Neutrophil (primary cell): ENCODE measurements around the gene VAMP8.

Experiments used
- H3K27ac ChIP-seq: fragments of 200-600 bp; sonication (generic); 2 replicates; pipeline ENCODE4 v1.5.1; 2016; ENCODE audit warnings: mild to moderate bottlenecking, moderate library complexity
- H3K27me3 ChIP-seq: fragments of 200-600 bp; sonication (generic); 2 replicates; pipeline ENCODE4 v1.6.0; 2016; ENCODE audit warnings: mild to moderate bottlenecking
- H3K36me3 ChIP-seq: fragments of 200-600 bp; sonication (generic); 2 replicates; pipeline ENCODE4 v1.5.1; 2017
- H3K4me1 ChIP-seq, 2 experiments: fragments of 200-600 bp in 1 of 2; sonication (generic) in 1 of 2; 1 replicate in 1 of 2; 2 replicates in 1 of 2; pipeline versions ENCODE4 v1.5.1 to v1.6.1; 2013 to 2016; ENCODE audit warnings: low read depth in 1 of 2, low read length in 1 of 2, mild to moderate bottlenecking in 1 of 2, moderate library complexity in 1 of 2; ENCODE audit not compliant: control insufficient read depth in 1 of 2, insufficient read depth in 1 of 2
- H3K4me3 ChIP-seq, 2 experiments: fragments of 200-600 bp in 1 of 2; sonication (generic) in 1 of 2; 1 replicate in 1 of 2; 2 replicates in 1 of 2; pipeline ENCODE4 v1.5.1; 2013 to 2016; ENCODE audit warnings: low read depth in 1 of 2, low read length in 1 of 2, mild to moderate bottlenecking in 1 of 2, moderate library complexity in 1 of 2
- H3K9me3 ChIP-seq: fragments of 200-600 bp; sonication (generic); 2 replicates; pipeline ENCODE4 v1.5.1; 2016
- TF ChIP-seq, protein P1 (sequence below): fragments of 200-600 bp; sonication (generic); IDR thresholded peaks from 2 replicates; pipeline ENCODE4 v1.5.1; 2016; ENCODE audit warnings: antibody characterized with exemption

VAMP8 gene

GRCh38 chr2:85585781-85586105 is 8.4 kb downstream of the VAMP8 start:
- H3K4me3 ChIP-seq = peak overlapping the region in 1 of 2 experiments; percentile 72
- H3K36me3 ChIP-seq = no peaks in the 10 kb centered on the region
- peaks cover 60 to 73% of the 10 kb centered on the region in 2 experiments for H3K4me1 ChIP-seq
- no peaks in the 10 kb centered on the region for H3K9me3 ChIP-seq
- peak overlapping the region; percentile 79 for H3K27ac ChIP-seq
- TF ChIP-seq, protein P1, sequence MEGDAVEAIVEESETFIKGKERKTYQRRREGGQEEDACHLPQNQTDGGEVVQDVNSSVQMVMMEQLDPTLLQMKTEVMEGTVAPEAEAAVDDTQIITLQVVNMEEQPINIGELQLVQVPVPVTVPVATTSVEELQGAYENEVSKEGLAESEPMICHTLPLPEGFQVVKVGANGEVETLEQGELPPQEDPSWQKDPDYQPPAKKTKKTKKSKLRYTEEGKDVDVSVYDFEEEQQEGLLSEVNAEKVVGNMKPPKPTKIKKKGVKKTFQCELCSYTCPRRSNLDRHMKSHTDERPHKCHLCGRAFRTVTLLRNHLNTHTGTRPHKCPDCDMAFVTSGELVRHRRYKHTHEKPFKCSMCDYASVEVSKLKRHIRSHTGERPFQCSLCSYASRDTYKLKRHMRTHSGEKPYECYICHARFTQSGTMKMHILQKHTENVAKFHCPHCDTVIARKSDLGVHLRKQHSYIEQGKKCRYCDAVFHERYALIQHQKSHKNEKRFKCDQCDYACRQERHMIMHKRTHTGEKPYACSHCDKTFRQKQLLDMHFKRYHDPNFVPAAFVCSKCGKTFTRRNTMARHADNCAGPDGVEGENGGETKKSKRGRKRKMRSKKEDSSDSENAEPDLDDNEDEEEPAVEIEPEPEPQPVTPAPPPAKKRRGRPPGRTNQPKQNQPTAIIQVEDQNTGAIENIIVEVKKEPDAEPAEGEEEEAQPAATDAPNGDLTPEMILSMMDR = no peak
- H3K27me3 ChIP-seq = no peaks in the 10 kb centered on the region

- TF ChIP-seq, protein P1 = no peak
- no peaks in the 10 kb centered on the region for H3K9me3 ChIP-seq
- peak overlapping the region; percentile 79 for H3K27ac ChIP-seq
- H3K4me3 ChIP-seq = peak overlapping the region; percentile 6 to 8
- peaks cover 71 to 83% of the 10 kb centered on the region in 2 experiments for H3K4me1 ChIP-seq
- H3K36me3 ChIP-seq = no peaks in the 10 kb centered on the region
- H3K27me3 ChIP-seq = no peaks in the 10 kb centered on the region
Measured at GRCh38 chr2:85588236-85588635, 10.8 kb downstream of the VAMP8 start.

DNA sequence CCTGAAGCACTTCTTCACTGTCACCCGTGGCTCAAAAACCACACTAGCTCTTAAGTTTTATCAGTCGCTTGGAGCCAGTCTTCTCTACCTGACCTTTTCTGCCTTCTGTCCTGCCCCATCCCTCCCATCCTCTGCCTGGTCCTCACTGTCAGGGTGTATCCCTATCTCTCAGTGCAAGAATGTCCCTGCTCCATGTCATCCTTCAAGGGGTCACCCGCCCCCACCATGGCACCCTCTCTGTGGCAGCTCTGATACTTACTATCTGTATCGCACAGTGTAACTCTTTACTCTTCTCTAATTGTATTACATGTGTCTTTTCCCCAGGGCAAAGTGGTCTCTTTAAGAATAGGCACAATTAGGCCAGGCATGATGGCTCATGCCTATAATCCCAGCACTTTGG is 11.3 kb downstream of the VAMP8 start:
- Histone ChIP-seq H3K4me3 (no peak overlapping the region), H3K36me3 (no peaks in the 10 kb centered on the region), H3K27ac (peak overlapping the region; percentile 79), H3K4me1 (peaks cover 70 to 81% of the 10 kb centered on the region in 2 experiments), H3K9me3 (no peaks in the 10 kb centered on the region), H3K27me3 (no peaks in the 10 kb centered on the region)
- TF ChIP-seq, protein P1 = no peak

GRCh38 chr2:85589181-85589580 is 11.8 kb downstream of the VAMP8 start:
- TF ChIP-seq, protein P1 = no peak
- peaks cover 67 to 81% of the 10 kb centered on the region in 2 experiments for H3K4me1 ChIP-seq
- no peaks in the 10 kb centered on the region for H3K36me3 ChIP-seq
- H3K27me3 ChIP-seq = no peaks in the 10 kb centered on the region
- H3K27ac ChIP-seq = peak overlapping the region; percentile 79
- H3K4me3 ChIP-seq = no peak overlapping the region
- no peaks in the 10 kb centered on the region for H3K9me3 ChIP-seq

- H3K9me3 ChIP-seq = no peaks in the 10 kb centered on the region
- H3K4me3 ChIP-seq = peak overlapping the region in 1 of 2 experiments; percentile 15
- peak overlapping the region; percentile 79 for H3K27ac ChIP-seq
- H3K27me3 ChIP-seq = no peaks in the 10 kb centered on the region
- TF ChIP-seq, protein P1 = no peak
- H3K36me3 ChIP-seq = no peaks in the 10 kb centered on the region
- H3K4me1 ChIP-seq = peaks cover 67 to 81% of the 10 kb centered on the region in 2 experiments
Measured at GRCh38 chr2:85589982-85590791, 12.8 kb downstream of the VAMP8 start.
